SU-DHL-6 (cell line): ENCODE data around the gene INPP4B.

ENCODE experiments used
- EZH2phosphoT487 ChIP-seq: fragments of 200-600 bp; sonication (generic), shearing (Covaris generic); conservative IDR thresholded peaks from 2 replicates; pipeline ENCODE4 v1.6.1; 2018; ENCODE audit warnings: mild to moderate bottlenecking, antibody characterized with exemption, low read length, moderate library complexity, mixed read lengths
- TF ChIP-seq, protein P1 (sequence below): fragments of 200-600 bp; sonication (generic); IDR thresholded peaks from one replicate; pipeline ENCODE4 v1.5.1; 2017; ENCODE audit warnings: antibody characterized with exemption, mild to moderate bottlenecking, low read length, moderate library complexity; ENCODE audit not compliant: insufficient read depth, poor library complexity, severe bottlenecking

DNA sequence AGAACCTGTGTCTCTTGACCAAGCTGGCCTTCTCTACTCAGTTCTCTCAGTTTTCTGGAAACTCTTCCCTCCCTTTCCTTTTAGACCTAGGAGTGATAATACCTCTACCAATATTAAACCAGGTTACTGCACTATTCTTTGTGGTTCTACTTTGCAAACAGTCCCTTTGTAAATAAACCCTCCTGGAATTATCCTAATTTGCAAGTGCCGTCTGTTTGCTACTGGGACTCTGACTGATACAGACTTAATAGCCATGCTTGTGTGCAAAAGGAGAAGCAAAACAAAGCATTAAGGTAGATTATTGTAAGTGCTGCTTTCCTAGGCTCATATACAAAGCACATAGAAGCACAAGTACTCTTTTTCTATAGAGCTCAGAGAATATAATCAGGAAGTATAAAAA is 507.0 kb downstream of the INPP4B start:
- TF ChIP-seq, protein P1, sequence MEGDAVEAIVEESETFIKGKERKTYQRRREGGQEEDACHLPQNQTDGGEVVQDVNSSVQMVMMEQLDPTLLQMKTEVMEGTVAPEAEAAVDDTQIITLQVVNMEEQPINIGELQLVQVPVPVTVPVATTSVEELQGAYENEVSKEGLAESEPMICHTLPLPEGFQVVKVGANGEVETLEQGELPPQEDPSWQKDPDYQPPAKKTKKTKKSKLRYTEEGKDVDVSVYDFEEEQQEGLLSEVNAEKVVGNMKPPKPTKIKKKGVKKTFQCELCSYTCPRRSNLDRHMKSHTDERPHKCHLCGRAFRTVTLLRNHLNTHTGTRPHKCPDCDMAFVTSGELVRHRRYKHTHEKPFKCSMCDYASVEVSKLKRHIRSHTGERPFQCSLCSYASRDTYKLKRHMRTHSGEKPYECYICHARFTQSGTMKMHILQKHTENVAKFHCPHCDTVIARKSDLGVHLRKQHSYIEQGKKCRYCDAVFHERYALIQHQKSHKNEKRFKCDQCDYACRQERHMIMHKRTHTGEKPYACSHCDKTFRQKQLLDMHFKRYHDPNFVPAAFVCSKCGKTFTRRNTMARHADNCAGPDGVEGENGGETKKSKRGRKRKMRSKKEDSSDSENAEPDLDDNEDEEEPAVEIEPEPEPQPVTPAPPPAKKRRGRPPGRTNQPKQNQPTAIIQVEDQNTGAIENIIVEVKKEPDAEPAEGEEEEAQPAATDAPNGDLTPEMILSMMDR: no peak
- no peak for TF ChIP-seq EZH2phosphoT487
